CD4-positive, alpha-beta T cell (primary cell): ENCODE measurements around the gene ACVR1C. TPM values are rescaled to one million over a fixed set of nuclear protein-coding genes. Genes with fewer than 3 reads are reported as not detected.

Source experiments
- ATAC-seq: fragments of 200-7000 bp; cut with Tn5 transposase; one replicate; pipeline ENCODE4 v1.10.0; 2022; ENCODE audit warnings: mild to moderate bottlenecking; ENCODE audit not compliant: poor library complexity
- CTCF ChIA-PET: fragments of 350-600 bp; sonication (Branson Sonifier 250); formaldehyde crosslinking; loops from one replicate; lab custom pipeline; 2021; ENCODE audit warnings: antibody characterized with exemption, inconsistent platforms; lab: Charles Lee
- POLR2A ChIA-PET: fragments of 350-600 bp; sonication (Branson Sonifier 250); formaldehyde crosslinking; loops from one replicate; lab custom pipeline; 2021; ENCODE audit warnings: antibody characterized with exemption, inconsistent platforms; lab: Charles Lee
- DNase-seq, 14 experiments: peaks; one replicate each; pipeline ENCODE4 v3.0.0-alpha.2; 2013 to 2020; ENCODE audit warnings: mixed read lengths in 2 of 14
- H3K27ac ChIP-seq, 2 donors: one replicate each; pipeline versions ENCODE4 v1.5.1 to v1.7.0; 2013; ENCODE audit warnings: low read length in 2 of 2, low read depth in 1 of 2, mild to moderate bottlenecking in 1 of 2
- H3K27me3 ChIP-seq, 2 experiments: 1 replicate in 1 of 2; 2 replicates in 1 of 2; pipeline versions ENCODE4 v1.6.1 to v1.7.0; 2013; ENCODE audit warnings: low read length in 2 of 2, control low read depth in 1 of 2, mild to moderate bottlenecking in 1 of 2, moderate library complexity in 1 of 2; ENCODE audit not compliant: insufficient read depth in 2 of 2, control insufficient read depth in 1 of 2
- H3K36me3 ChIP-seq: one replicate; pipeline ENCODE4 v1.6.1; 2013; ENCODE audit warnings: low read length, control low read depth; ENCODE audit not compliant: insufficient read depth
- H3K4me1 ChIP-seq: one replicate; pipeline ENCODE4 v1.6.1; 2013; ENCODE audit warnings: low read length, control low read depth; ENCODE audit not compliant: insufficient read depth
- H3K4me3 ChIP-seq: one replicate; pipeline ENCODE4 v1.5.1; 2013; ENCODE audit warnings: mild to moderate bottlenecking, low read length, moderate library complexity
- H3K9me3 ChIP-seq, 2 experiments: 1 replicate in 1 of 2; 2 replicates in 1 of 2; pipeline versions ENCODE4 v1.6.1 to v1.7.0; 2013; ENCODE audit warnings: low read length in 2 of 2, mild to moderate bottlenecking in 2 of 2, control low read depth in 1 of 2, moderate library complexity in 1 of 2; ENCODE audit not compliant: control insufficient read depth in 1 of 2, insufficient read depth in 1 of 2
- H3K27ac Mint-ChIP-seq: one replicate; pipeline ENCODE4 v1.8.0; 2020; ENCODE audit warnings: mixed read lengths
- H3K27me3 Mint-ChIP-seq: one replicate; pipeline ENCODE4 v1.8.0; 2021; ENCODE audit warnings: mixed read lengths
- H3K36me3 Mint-ChIP-seq: one replicate; pipeline ENCODE4 v1.8.0; 2021; ENCODE audit warnings: low read depth, mixed read lengths
- H3K4me1 Mint-ChIP-seq: one replicate; pipeline ENCODE4 v1.8.0; 2021; ENCODE audit warnings: low read depth, mixed read lengths
- H3K4me3 Mint-ChIP-seq: one replicate; pipeline ENCODE4 v1.8.0; 2020; ENCODE audit warnings: mild to moderate bottlenecking, mixed read lengths
- H3K9me3 Mint-ChIP-seq: one replicate; pipeline ENCODE4 v1.8.0; 2020; ENCODE audit warnings: mixed read lengths
- intact Hi-C, 2 experiments: fragments of 100-400 bp; cut with DNase I in 1 of 2; cut with micrococcal nuclease in 1 of 2; formaldehyde crosslinking; loops; one replicate each; pipeline versions ENCODE4 v1.15.1 to v1.9.0; 2023 to 2025; cut with DNase I, micrococcal nuclease
- total RNA-seq, 174 experiments: library from RNA in 2 of 174; stranded (reverse) in 2 of 174; gene quantifications; one replicate each; pipeline ENCODE4 v1.2.3 and lab custom pipeline; 2021 to 2026
- TF ChIP-seq, protein P1 (sequence below): fragments of 200-600 bp; IDR thresholded peaks from one replicate; pipeline ENCODE4 v1.8.0; 2022; ENCODE audit warnings: antibody characterized with exemption, mild to moderate bottlenecking

Gene ACVR1C
- total RNA-seq, 2 experiments from 2014 or later: 5.2 to 6.2 TPM

DNA sequence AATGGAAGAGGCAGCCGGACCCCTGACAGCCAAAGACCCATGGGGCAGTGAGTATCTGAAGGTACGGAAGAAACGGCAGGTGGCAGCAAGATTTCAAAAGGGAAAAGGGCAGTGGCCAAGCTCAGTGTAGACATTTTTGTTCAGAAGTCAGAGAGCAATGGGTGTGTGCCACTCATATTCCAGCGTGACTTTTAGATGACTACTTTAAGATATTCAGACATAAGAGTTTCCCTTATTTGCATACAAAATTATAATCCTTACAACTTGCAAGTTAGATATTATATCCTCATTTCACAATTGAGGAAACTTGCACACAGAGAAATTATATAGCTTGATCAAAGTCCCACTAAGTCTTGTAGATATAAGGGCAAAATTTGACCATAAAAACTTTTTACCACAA, 124.0 kb downstream of the ACVR1C start:
- Mint-ChIP-seq H3K27ac (no peak overlapping the region), H3K4me1 (peaks cover 11% of the 10 kb centered on the region), H3K27me3 (peaks cover 11% of the 10 kb centered on the region), H3K4me3 (no peak overlapping the region), H3K9me3 (peaks cover 2% of the 10 kb centered on the region), H3K36me3 (no peaks in the 10 kb centered on the region)
- Histone ChIP-seq H3K4me3 (no peak overlapping the region), H3K27me3 (no peaks in the 10 kb centered on the region), H3K36me3 (no peaks in the 10 kb centered on the region), H3K27ac (no peak overlapping the region), H3K9me3 (no peaks in the 10 kb centered on the region), H3K4me1 (no peaks in the 10 kb centered on the region)
- TF ChIP-seq, protein P1, sequence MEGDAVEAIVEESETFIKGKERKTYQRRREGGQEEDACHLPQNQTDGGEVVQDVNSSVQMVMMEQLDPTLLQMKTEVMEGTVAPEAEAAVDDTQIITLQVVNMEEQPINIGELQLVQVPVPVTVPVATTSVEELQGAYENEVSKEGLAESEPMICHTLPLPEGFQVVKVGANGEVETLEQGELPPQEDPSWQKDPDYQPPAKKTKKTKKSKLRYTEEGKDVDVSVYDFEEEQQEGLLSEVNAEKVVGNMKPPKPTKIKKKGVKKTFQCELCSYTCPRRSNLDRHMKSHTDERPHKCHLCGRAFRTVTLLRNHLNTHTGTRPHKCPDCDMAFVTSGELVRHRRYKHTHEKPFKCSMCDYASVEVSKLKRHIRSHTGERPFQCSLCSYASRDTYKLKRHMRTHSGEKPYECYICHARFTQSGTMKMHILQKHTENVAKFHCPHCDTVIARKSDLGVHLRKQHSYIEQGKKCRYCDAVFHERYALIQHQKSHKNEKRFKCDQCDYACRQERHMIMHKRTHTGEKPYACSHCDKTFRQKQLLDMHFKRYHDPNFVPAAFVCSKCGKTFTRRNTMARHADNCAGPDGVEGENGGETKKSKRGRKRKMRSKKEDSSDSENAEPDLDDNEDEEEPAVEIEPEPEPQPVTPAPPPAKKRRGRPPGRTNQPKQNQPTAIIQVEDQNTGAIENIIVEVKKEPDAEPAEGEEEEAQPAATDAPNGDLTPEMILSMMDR: no peak
- POLR2A ChIA-PET: interaction anchor here (1.3 kb wide), 1 partner anchor 19 kb away, joined by 3 read pairs; no protein-coding TSS in a partner anchor
- no peak for ATAC-seq
- CTCF ChIA-PET: interaction anchor here (0.8 to 2.2 kb wide), 4 partner anchors 11 to 177 kb away, joined by 3 to 9 read pairs (median 4); no protein-coding TSS in a partner anchor
- intact Hi-C loops: loop anchor here in 1 of 2 experiments (10.0 kb wide), 1 partner anchor 1240 kb away; no protein-coding TSS in a partner anchor
- DNase-seq: no peak

DNA sequence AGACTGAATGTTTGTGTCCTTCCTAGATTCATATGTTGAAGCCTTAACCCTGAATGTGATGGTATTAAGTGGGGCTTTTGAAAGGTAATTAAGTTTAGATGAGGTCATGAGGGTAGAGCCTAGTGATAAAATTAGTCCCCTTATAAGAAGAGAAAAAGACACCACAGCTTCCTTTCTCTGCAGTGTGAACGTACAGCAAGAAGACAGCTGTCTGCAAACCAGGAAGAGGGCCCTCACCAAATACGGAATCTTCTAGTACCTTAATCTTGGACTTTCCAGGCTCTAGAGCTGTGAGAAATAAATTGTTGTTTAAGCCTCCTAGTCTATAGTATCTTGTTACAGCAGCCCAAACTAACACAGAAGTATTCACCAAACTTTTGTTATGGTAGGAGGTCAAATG, 127.6 kb downstream of the ACVR1C start:
- no peak overlapping the region for H3K27ac ChIP-seq
- DNase-seq (peak in 1 of 14 experiments; percentile 10), ATAC-seq (no peak)
- ChIA-PET CTCF (no interaction called here), POLR2A (no interaction called here)
- H3K4me3 ChIP-seq: no peak overlapping the region
- no peaks in the 10 kb centered on the region for H3K27me3 Mint-ChIP-seq
- no peaks in the 10 kb centered on the region for H3K9me3 Mint-ChIP-seq
- H3K4me3 Mint-ChIP-seq: no peak overlapping the region
- intact Hi-C loops: loop anchor here in 1 of 2 experiments (10.0 kb wide), 1 partner anchor 1244 kb away; no protein-coding TSS in a partner anchor
- H3K4me1 Mint-ChIP-seq: peaks cover 18% of the 10 kb centered on the region
- no peaks in the 10 kb centered on the region for H3K36me3 Mint-ChIP-seq
- TF ChIP-seq, protein P1: no peak
- H3K4me1 ChIP-seq: no peaks in the 10 kb centered on the region
- H3K27ac Mint-ChIP-seq: no peak overlapping the region
- H3K36me3 ChIP-seq: no peaks in the 10 kb centered on the region
- no peaks in the 10 kb centered on the region for H3K27me3 ChIP-seq
- H3K9me3 ChIP-seq: no peaks in the 10 kb centered on the region

DNA sequence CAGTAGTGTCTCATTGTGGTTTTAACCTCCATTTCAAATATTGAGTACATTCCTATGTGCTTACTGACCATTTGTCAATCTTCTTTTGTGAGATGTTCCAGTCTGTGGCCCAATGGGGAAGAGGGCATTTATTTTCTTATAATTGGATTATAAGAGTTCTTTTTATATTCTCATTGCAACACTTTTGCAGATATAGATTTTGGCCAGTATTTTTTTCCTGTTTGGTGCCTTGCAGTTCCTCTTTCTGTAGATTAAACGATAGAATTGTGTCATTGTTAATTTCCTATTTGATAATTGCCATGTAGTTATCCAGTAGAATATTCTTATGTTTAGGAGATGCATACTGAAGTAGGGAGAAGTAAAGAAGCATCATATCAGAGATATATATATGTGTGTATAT, 128.3 kb downstream of the ACVR1C start:
- no peaks in the 10 kb centered on the region for H3K36me3 ChIP-seq
- no peaks in the 10 kb centered on the region for H3K27me3 ChIP-seq
- DNase-seq (no peak), ATAC-seq (no peak)
- no peaks in the 10 kb centered on the region for H3K9me3 Mint-ChIP-seq
- no peaks in the 10 kb centered on the region for H3K36me3 Mint-ChIP-seq
- H3K9me3 ChIP-seq: no peaks in the 10 kb centered on the region
- intact Hi-C loops: loop anchor here in 1 of 2 experiments (10.0 kb wide), 1 partner anchor 1244 kb away; no protein-coding TSS in a partner anchor
- TF ChIP-seq, protein P1: no peak
- no peak overlapping the region for H3K4me3 Mint-ChIP-seq
- no peak overlapping the region for H3K27ac Mint-ChIP-seq
- no peaks in the 10 kb centered on the region for H3K4me1 ChIP-seq
- H3K27me3 Mint-ChIP-seq: no peaks in the 10 kb centered on the region
- H3K4me1 Mint-ChIP-seq: peaks cover 18% of the 10 kb centered on the region
- no peak overlapping the region for H3K4me3 ChIP-seq
- POLR2A ChIA-PET: no interaction called here
- CTCF ChIA-PET: no interaction called here
- H3K27ac ChIP-seq: no peak overlapping the region
